Activated naive CD4-positive, alpha-beta T cell treated with Interleukin-2 at 50 U/mL for 16 hours (primary cell): ENCODE results near the gene AK4.
"Not testable (repeated sequence)": the region's sequence is repeated elsewhere in the genome, so short reads cannot be mapped to it uniquely, and the experiment has no call there.

Experiments
- DNase-seq: peaks from one replicate; pipeline ENCODE4 v3.0.0-alpha.2; 2020

Gene AK4

DNA sequence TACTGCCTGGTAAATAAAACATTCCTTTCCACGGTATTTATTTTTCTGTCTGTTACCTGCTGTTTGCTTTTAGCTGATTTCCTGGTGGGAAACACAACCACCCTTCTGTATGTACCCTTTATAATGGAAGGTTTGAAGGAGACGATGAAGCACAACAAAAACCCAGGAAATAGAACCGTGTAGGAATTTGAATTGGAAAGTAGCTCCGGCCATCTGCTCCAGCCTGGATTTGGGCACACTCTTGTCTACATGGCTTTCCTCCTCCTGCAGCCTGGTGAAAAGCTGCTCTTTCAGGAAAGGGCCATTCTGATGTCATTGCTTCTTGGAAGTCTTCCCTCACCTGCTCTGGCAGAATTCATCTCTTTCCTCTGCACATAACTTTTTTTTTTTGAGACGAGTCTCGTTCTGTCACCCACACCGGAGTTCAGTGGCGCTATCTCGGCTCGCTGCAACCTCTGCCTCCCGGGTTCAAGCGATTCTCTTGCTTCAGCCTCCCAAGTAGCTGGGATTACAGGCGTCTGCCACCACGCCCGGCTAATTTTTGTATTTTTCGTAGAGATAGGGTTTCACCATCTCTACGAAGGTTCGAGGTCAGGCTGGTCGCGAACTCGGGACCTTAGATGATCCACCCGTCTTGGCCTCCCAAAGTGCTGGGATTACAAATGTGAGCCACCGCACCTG lies 2.7 kb downstream of the AK4 start:
- DNase-seq, result no peak

DNA sequence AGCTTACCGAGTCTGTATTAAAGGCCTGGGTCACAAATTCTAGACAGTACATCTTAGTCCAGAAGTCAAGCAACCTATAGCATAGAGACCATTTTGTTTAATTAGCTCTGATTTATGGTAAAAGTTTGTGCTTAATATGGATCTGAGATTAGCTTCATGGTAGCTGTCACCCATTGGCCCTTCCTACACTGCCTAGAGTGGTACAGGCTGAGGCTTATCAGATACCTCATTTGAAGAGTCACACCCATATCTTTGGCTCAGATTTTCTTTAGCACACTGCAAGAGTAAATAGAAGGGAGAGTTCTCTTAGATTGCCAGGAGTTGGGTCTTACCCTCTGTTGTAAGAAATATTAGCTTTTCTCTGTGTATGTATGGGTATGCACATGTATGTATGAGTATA lies 3.6 kb downstream of the AK4 start:
- no peak for DNase-seq

DNA sequence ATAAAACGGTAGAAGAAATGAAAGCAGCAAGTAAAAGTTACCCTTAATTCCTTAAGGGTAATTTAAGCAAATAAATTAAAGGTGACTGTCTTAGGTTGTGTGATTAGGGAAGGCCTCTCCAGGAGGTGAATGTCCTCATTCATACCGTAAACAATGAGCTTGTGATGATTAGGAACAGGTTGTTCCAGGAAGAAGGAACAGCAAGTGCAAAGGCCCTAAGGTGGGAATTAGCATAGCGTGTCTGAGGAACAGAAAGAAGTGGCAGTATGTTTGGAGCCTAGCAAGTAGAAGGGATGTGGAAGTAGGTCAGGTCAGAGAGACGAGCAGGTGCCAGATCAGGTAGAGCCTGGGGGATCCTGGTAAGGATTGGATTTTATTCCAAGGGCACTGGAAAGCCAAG lies 5.6 kb downstream of the AK4 start:
- DNase-seq, result no peak

DNA sequence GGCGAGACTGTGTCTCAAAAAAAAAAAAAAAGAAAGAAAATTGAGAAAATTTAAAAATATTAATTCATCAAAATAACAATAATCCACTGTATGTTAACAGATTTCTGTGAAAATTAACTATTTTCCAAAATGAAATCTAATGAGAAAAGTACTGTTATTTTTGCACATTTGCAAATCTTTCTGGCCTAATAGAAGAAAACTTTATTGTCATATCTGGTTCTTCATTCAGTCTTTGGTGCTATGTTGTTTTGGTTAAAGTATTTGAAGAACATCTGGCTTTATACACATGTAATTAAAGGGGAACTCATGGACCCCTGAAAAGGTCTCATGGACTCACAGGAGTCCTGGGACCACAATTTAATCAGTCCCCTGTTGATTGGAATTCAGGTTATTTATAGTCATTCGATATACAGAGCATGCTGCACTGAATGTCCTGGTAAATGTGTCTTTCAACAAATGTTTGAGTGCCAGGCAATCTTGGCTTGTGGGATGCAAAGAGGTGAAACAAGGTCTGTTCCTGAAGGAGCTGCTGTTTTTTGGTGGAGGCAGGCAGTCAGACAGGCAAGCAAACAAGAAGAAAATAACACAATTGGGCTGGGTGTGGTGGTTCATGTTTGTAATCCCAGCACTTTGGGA lies 9.0 kb downstream of the AK4 start:
- no peak for DNase-seq

DNA sequence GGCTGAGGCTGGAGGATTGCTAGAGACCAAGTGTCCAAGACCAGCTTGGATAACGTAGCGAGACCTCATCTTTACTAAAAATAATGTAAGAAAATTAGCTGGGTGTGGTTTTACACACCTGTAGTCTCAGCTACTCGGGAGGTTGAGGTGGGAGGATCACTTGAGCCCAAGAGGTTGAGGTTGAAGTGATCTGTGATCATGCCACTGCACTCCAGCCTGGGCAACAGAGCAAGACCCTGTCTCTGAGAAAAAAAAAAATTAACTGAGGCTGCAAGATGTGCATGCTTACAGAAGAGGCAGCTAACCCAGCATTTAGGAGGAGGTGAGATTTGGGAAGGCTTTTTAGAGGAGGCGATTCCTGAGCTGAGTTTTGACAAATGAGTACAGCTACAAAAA lies 9.5 kb downstream of the AK4 start:
- no peak for DNase-seq

DNA sequence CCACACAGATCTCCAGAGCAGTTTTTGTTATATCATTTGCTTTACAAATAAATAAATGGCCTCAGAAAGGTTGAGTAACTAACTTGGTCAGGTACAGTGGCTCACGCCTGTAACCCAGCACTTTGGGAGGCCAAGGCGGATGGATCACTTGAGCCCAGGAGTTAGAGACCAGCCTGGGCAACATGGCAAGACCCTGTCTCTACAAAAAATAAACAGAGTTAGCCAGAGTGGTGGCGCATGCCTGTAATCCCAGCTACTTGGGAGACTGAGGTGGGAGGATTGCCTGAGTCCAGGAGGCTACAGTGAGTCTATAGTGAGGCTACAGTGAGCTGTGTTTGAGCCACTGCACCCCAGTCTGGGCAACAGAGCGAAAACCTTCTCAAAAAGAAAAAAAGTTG lies 11.3 kb downstream of the AK4 start:
- not testable (repeated sequence) for DNase-seq

DNA sequence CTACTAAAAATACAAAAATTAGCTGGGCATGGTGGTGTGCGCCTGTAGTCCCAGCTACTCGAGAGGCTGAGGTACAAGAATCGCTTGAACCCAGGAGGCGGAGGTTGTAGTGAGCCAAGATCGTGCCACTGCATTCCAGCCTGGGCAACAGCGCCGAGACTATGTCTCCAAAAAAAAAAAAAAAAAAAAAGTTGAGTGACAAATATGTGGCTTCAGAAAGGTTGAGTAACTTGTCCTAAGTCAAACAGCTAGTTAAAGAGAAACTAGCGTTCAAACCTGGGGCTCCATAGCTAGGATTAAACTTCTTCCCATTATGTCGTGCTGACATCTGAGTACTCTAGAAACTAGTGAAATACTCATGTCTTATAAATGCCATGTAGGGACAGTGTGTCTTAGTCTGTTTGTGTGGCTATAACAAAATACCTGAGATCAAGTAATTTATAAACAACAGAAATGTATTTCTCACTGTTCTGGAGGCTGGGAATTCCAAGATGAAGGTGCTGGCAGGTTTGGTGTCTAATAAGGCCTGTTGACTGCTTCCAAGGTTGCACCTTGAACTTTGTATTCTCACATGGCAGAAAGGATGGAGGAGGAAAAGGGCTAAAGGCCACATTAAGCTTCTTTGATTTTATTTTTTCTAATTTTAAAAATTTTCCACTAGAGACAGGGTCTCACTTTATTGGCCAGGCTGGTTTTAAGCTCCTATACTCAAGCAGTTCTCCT lies 12.0 kb downstream of the AK4 start:
- DNase-seq, result no peak

DNA sequence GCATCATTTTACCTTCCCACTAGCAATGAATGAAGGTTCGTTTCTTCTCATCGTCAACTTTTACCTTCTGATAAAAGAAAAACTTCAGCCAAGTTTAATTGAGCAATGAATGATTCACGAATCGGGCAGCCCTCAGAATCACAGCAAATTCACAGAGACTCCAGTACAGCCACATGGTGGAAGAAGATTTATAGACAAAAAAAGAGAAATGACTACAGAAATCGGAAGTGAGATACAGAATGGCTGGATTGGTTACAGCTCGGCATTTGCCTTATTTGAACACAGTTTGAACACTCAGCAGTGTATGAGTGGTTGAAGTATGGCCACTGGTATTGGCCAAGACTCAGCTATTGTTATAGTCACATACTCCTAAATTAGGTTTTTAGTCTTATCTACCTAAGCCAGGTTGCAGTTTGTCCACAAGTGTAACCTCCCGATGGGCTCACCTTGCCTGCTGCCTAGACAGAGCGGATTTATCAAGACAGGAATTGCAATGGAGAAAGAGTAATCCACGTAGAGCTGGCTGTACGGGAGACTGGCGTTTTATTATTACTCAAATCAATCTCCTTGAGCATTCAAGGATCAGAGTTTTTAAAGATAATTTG lies 15.3 kb downstream of the AK4 start:
- no peak for DNase-seq

DNA sequence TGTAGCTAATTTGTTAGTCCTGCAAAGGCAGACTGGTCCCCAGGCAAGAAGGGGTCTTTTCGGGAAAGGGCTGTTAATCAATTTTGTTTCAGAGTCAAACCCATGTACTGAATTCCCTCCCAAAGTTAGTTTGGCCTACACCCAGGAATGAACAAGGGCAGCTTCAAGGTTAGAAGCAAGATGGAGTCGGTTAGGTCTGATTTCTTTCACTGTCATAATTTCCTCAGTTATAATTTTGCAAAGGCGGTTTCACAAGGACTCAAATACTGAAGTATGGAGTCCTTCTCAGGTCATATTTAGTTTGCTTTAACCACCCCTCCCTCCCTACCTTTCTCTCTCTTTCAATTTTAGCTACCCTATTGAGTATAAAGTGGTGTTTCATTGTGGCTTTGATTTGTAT lies 16.1 kb downstream of the AK4 start:
- not testable (repeated sequence) for DNase-seq

DNA sequence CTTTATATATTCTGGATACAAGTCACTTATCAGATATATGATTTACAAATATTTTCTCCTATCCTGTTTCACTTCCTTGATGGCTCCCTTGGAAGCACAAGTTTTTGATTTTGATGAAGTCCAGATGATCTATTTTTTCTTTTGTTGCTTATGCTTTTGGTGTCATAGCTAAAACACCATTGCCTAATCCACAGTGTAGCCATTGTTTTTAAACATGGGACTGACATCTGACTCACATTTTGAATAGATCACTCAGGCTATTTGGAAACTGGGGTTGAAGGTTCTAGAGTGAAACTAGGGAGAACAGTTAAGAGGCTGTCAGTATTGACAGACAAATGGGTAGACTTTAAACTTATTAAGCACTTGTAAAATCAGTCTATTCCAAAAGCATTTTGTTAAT lies 16.6 kb downstream of the AK4 start:
- DNase-seq, result no peak

DNA sequence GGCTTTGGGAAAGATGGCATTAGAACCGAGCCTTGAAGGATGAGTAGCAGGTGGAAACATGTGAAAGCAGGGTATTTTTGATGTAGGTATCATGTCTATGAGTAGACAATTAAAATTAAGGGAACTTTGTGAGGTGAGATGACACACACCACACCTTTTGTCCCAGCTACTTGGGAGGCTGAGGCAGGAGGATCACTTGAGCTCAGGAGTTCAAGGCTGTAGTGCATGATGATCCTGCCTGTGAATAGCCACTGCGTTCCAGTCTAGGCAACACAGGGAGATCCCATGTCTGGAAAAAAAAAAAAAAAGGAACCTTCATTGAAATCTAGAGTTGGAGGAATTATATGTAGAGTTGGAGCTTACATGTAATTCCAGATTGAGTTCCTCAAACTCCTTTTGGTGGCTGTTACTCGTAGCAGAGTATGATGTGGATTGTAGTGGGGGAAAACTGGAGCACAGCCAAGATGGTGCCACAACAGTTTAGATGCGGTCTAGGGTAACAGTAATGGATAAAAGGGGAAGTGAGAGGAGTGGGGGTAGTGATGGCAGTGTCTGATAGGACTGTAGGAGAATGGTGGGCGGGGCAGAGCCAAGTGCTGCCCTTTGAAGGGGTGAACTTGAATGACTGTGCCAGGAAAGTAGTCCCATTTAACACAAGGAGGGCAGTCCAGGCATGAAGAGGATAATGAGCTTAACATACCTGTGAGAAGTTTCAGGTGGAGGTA lies 17.4 kb downstream of the AK4 start:
- DNase-seq, result no peak

DNA sequence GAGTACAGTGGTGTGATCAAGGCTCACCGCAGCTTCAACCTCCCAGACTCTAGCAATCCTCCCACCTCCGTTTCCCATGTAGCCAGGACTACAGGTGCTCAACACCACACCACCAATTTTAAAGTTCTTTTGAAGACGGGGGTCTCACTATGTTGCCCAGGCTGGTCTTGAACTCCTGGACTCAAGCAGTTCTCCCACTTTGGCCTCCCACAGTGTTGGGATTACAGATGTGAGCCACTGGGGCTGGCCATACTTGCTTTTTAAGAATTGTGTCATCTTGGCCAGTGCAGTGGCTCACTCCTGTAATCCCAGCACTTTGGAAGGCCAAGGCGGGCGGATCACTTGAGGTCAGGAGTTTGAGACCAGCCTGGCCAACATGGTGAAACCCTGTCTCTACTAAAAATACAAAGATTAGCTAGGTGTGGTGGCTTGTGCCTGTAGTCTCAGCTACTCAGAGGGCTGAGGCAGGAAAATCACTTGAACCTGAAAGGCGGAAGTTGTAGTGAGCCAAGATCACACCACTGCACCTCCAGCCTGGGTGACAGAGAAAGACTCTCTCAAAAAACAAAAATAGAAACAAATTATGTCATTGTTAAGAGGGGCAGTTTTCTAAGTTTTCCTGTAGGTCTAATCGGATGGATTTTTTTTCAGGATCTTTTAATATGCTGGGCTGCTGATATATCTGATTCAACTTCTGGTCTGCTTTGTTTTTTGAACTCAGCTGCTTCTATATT lies 18.7 kb downstream of the AK4 start:
- no peak for DNase-seq

DNA sequence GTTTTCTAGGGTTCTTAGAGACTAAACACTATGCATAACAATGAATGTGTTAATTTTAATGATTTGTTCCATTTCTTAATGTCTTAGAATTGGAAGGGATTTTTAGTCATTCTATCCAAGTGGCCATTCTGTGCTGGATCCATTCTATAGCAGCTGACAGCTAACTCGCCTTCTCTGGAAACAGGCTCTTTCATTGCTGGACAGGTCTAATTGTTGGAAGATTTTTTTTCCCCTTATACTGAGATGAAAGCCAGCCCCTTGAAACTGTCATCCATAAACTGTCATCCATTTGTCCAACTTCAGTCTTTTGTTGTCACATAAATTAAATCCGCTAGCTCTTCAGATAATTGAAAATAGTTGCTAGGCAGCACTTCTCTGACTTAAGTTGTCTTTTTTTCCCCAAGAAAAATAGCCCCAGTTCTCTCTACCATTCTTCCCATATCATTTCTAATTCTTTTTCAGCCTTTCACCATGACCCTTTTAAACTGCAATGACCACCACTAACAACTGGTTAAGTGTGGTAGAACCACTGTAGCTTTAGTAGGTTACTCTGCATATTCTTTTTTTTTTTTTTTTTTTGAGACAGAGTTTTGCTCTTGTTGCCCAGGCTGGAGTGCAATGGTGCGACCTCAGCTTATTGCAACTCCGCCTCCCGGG lies 19.7 kb downstream of the AK4 start:
- no peak for DNase-seq

DNA sequence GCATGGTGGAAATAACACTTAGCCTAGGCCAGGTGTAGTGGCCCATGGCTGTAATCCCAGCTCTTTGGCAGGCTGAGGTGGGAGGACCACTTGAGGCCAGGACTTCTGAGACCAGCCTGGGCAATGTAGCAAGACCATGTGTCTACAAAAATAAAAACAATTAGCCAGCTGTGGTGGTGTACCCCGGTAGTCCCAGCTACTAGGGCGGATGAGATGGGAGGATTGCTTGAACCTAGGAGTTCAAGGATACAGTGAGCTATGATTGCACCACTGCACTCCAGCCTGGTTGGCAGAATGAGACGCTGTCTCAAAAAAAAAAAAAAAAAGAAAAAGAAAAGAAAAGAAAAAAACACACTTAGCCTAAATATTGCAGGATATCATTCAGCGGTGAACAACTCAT lies 20.9 kb downstream of the AK4 start:
- no peak for DNase-seq

DNA sequence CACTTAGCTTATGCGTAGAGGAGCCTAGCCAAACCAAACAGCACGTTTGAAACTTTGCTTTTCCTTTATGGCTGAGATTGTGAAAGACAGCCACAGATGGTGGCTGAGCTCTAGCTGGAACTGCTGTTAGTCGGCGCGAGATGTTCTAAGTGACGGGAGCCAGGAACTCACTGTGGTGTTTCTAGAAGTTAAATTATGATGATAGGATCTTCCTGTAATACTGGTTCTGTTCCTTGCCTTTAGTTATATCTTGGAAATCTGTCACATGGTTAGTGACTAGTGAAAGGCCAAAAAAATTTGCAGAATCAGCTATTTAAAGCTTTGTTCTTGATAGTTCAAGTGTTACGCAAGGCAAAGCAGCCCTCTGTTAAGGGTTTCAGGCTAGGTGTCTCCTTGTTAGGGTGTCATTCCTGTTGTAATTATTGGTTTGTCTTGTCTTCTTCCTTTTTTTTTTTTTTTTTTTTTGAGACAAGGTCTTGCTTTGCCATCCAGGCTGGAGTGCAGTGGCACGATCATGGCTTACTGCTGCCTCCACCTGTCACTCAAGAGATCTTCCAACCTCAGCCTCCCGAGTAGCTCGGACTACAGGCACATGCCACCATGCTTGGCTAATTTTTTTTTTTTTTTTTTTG lies 22.6 kb downstream of the AK4 start:
- DNase-seq, result no peak

DNA sequence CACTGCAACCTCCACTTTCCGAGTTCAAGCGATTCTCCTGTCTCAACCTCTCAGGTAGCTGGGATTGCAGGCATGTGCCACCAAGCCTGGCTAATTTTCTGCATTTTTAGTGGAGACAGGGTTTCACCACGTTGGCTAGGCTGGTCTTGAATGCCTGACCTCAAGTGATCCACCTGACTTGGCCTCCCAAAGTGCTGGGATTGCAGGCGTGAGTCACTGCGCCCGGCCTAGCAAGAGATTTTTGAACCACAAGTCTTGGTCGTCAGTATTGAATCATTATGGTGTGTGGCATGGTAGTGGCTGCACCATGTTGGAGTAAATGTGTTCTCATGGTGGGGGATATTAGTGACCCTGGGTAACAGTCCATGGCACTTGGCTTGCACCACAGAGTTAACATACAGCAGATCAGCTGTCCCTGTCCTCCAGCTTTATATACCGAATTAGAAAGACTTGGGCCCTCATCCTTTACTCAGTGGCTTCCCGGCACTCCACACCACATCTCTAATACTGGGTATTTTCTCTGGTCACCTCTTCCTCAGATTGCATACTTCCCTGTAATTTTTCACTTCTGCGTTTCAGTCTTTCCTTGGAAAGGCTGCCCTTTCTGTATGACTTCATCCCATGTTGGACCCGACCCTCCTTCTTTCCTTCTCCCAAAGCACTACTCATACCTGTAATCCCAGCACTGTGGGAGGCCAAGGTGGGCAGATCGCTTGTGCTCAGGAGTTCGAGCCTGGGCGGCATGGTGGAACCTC lies 25.1 kb downstream of the AK4 start:
- no peak for DNase-seq

DNA sequence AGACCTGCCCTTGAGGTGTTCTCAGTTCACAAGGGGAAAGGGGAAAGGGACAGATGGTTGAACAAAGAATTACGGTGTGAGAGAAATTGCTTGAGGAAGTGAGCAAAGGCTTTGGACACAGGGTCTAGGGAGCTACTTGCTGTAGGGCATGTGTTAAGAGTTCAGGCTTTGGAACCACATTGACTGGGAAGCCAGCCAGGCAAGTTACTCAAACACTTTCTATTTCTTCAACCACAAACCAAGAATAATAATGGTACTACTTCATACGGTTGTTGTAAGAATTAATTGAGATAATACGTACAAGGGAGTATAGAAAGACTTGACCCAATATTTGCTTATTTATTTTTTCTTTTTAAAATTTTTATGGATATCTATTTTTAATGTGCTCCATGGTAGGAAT lies 26.6 kb downstream of the AK4 start:
- no peak for DNase-seq

DNA sequence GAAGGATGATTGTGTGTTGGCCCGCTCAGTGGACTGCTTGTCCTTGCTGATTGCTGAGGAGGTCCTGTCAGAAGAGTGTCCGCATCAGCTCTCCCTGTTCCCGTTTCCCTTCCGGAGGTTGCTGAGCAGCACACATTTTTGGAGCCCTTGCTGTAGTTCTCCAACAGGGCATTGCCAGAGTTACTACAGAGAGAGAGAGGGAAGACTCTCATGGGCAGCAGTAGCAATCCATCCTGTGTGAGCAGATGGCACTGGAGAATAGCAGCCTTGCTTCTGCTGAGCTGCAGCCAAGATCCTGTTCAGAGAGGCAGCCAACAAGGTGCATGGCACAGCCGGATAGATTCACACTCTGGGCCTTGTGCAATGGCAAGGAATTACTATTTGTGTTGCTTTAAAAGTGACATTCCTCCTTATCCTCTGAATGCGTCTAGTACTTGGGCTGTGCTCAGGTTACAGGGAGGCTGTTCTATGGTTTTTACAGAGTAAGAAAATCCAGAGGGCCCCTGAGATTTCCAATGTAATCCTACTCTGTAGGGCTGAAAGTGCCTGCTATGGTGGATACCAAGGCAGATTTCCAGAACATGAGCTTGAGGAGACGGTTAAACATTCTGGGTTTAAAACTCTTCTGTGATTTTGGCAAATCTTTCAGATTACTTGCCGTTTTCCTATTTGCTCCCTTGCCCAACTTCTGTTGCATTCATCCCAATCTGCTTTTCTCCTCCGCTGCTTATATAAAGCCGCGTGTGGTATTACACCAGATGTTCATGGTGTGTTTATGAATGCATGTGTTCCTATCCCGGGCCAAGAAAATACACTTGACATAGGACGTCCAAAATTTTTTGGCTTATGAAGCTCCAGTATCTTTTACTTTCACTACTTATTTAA lies 27.4 kb downstream of the AK4 start:
- DNase-seq, result no peak

DNA sequence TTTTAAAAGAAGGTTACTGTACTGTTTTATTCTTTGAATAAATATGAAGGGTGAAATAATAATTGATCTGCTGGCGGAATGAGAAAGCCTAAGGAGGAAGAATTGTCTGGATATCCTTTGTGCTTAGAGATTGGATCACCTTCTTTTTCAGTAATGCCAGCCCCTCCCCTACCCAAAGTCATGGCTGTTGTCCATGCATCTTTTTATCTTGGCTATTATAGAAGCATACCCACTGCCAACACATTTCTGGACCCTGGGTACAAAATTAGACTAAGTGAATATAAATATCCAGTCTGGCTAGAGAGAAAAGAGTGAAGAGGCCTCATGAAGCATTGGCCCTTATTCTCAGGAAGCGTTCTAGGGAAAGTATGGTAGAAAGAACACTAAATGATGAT lies 28.1 kb downstream of the AK4 start:
- DNase-seq, result no peak

DNA sequence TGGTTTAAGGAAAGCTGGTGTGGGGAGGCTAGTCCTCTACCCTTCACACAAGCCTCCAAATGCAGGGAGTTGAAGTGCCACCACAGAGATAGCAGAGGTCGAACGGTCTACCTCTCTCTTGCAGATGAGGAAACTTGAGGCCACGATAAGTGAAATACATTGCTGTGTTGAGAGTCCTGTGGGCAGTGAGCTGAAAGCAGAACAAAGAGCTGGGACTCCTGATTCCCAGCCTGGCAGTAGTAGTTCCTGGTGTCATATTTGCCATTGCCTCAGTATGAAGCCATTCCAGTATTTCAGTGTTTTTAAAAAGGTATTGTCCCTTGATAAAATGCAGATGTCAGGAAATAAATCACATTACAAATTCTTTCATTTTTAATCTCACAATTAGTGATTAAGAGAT lies 28.6 kb downstream of the AK4 start:
- no peak for DNase-seq
